ENCODE results near the gene SNN. TPM values are rescaled to one million over a fixed set of nuclear protein-coding genes. Genes with fewer than 3 reads are reported as not detected.

Gene SNN
- total and polyA plus RNA-seq, 9 of the 15 experiments (the other 6 are each of a cell fraction or from before 2014, with no cell fraction given) = 0.07 to 2.9 (median 1.9) TPM

GRCh38 chr16:11624636-11625607 lies 43.3 kb upstream of the SNN start:
- peak; percentile 20; the same call in 2 of the 3 replicates for ATAC-seq
- Histone ChIP-seq H3K4me2 (ENCODE audit: insufficient read depth, low read length) (peak overlapping the region; percentile 48; the same call in 1 of the 2 replicates), H3K4me1 (replicated peaks in 1 of 2; ENCODE audit: control insufficient read depth in 2 of 2, insufficient read depth in 2 of 2, low read length in 2 of 2) (peaks cover 16 to 26% of the 10 kb centered on the region in 2 experiments), H3K9me3 (replicated peaks; ENCODE audit: control insufficient read depth, insufficient read depth, low read depth, low read length) (no peaks in the 10 kb centered on the region; the same call in 1 of the 2 replicates), H2AFZ (ENCODE audit: low read depth, low read length) (peak overlapping the region; percentile 29; the same call in 1 of the 2 replicates), H3K36me3 (ENCODE audit: control insufficient read depth, insufficient read depth, low read length) (no peaks in the 10 kb centered on the region), H4K20me1 (replicated peaks; ENCODE audit: control insufficient read depth, insufficient read depth, low read length) (no peaks in the 10 kb centered on the region), H3K9me1 (ENCODE audit: control insufficient read depth, insufficient read depth, low read length) (no peaks in the 10 kb centered on the region), H3K27ac (ENCODE audit: extremely low read depth, low read depth, low read length) (peak overlapping the region; percentile 14; the same call in 1 of the 3 replicates), H3K79me2 (ENCODE audit: control insufficient read depth, insufficient read depth, low read length) (no peaks in the 10 kb centered on the region), H3K4me3 (no peak overlapping the region), H3K27me3 (ENCODE audit: control insufficient read depth in 2 of 2, insufficient read depth in 2 of 2, low read length in 2 of 2) (no peaks in the 10 kb centered on the region), H3K9ac (ENCODE audit: insufficient read depth in 1 of 2, low read depth in 2 of 2, low read length in 2 of 2) (no peak overlapping the region; a peak in 1 of 4 replicates)
- intact Hi-C loops (cut with micrococcal nuclease) = no loop called here
- POLR2A ChIA-PET = interaction anchor here (1.0 to 1.6 kb wide), 2 partner anchors 9 to 150 kb away, joined by 3 read pairs; no protein-coding TSS in a partner anchor
- in situ Hi-C loops (cut with MboI) = no loop called here
- BruUV-seq (replicated peaks) = no TSS peak
- peak in 3 of 4 experiments; percentile 19 to 44 (median 26) for DNase-seq (ENCODE audit: extremely low read depth in 1 of 4, low spot score in 3 of 4)
- CTCF ChIA-PET (ENCODE audit: low intra/inter-chr PET ratio) = no interaction called here
- 22% methylated on average over 16 of the region's 16 CpGs for WGBS (ENCODE audit: insufficient coverage, low coverage, missing lambda C conversion rate)
- FAIRE-seq = no peak
- TF ChIP-seq RBM39 (optimal IDR thresholded peaks at IDR 0.05; ENCODE audit: low read depth, low read length) (peak; percentile 61), TCF3 (CRISPR knock-in tag; IDR thresholded peaks at IDR 0.05) (0 out of 2 replicates have a peak, but pooled peaks have one; percentile 4), E2F5 (CRISPR knock-in tag; IDR thresholded peaks at IDR 0.05) (no peak), MYC (IDR thresholded peaks at IDR 0.05; ENCODE audit: low read depth, low read length) (peak; percentile 32; the same call in 1 of the 2 replicates), MYC (CRISPR knock-in tag; IDR thresholded peaks at IDR 0.05; ENCODE audit: borderline replicate concordance, low read depth) (no peak; the same call in 1 of the 2 replicates), SAP30 (IDR thresholded peaks at IDR 0.05; ENCODE audit: borderline replicate concordance, insufficient read depth, low read depth, low read length, poor library complexity, severe bottlenecking) (no peak), USF2 (CRISPR knock-in tag; IDR thresholded peaks at IDR 0.05) (peak; percentile 77), NCOR1 (IDR thresholded peaks at IDR 0.05) (no peak), DMBX1 (CRISPR knock-in tag; IDR thresholded peaks at IDR 0.05; ENCODE audit: borderline replicate concordance) (no peak), KDM1A (IDR thresholded peaks at IDR 0.05) (0 out of 4 replicates have a peak, but pooled peaks of 1 of the 2 experiments have one; percentile 16)

Measured in K562 (cell line).